ENCODE results near the gene CHST15. TPM values are rescaled to one million over a fixed set of nuclear protein-coding genes. Genes with fewer than 3 reads are reported as not detected.

Gene CHST15
- total and polyA plus RNA-seq, 2 of the 13 experiments (the other 11 are each of a cell fraction or from before 2014, with no cell fraction given): 1.4 to 94.7 TPM

DNA sequence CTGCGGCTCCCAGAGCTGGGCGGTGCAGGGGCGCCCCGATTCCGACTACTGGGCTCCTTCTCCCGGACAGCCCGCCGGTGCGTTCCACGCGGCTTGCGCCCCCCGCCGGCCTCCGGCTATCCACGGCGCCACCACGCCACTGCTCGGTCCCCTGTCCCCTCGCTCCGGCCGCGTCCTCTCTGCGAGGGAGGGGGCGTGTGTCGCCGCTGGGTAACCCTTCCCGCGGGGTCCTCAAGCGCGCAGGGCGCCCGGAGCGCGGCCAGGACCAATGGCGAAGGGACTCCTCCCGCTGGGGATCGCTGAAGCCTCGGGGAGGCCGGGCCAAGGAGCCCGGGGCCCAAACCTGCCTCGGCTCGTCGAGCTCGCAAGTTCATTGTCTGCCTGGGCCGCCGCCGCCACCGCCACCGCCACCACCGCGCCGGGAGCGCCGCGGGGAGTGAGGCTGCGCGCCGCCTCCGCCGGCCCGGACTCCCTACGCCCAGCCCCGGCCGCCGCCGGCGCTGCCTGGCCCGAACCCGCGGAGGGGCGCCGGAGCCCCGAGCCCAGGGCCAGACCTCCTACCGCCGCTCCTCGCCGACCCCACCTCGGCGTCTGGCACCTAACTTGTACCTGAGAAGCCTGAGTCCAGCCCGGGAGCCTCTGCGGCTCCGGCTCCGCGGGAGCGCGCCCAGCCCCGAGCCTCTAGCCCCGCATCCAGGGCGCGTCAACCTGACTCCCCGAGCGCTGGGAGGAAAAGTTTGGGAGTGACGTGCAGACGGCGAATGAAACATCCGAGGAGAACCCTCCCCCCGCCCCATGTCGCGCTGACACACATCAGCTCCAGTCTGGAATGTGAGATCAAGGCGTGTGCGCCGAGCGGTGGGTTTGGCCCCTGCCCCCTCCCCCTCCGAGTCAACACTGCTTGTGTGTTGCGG lies at the start of gene CHST15 (continued):
- no peak for TF ChIP-seq AKAP8 (CRISPR knock-in tag; IDR thresholded peaks at IDR 0.05)
- TF ChIP-seq, protein P1, sequence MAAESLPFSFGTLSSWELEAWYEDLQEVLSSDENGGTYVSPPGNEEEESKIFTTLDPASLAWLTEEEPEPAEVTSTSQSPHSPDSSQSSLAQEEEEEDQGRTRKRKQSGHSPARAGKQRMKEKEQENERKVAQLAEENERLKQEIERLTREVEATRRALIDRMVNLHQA (CRISPR knock-in tag; IDR thresholded peaks at IDR 0.05): no peak
- TF ChIP-seq ZNF337 (CRISPR knock-in tag; IDR thresholded peaks at IDR 0.05; ENCODE audit: borderline replicate concordance, low read depth): 0 out of 2 replicates have a peak, but pooled peaks have one; percentile 29
- TF ChIP-seq, protein P2, sequence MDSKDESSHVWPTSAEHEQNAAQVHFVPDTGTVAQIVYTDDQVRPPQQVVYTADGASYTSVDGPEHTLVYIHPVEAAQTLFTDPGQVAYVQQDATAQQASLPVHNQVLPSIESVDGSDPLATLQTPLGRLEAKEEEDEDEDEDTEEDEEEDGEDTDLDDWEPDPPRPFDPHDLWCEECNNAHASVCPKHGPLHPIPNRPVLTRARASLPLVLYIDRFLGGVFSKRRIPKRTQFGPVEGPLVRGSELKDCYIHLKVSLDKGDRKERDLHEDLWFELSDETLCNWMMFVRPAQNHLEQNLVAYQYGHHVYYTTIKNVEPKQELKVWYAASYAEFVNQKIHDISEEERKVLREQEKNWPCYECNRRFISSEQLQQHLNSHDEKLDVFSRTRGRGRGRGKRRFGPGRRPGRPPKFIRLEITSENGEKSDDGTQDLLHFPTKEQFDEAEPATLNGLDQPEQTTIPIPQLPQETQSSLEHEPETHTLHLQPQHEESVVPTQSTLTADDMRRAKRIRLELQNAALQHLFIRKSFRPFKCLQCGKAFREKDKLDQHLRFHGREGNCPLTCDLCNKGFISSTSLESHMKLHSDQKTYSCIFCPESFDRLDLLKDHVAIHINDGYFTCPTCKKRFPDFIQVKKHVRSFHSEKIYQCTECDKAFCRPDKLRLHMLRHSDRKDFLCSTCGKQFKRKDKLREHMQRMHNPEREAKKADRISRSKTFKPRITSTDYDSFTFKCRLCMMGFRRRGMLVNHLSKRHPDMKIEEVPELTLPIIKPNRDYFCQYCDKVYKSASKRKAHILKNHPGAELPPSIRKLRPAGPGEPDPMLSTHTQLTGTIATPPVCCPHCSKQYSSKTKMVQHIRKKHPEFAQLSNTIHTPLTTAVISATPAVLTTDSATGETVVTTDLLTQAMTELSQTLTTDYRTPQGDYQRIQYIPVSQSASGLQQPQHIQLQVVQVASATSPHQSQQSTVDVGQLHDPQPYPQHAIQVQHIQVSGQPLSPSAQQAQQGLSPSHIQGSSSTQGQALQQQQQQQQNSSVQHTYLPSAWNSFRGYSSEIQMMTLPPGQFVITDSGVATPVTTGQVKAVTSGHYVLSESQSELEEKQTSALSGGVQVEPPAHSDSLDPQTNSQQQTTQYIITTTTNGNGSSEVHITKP (CRISPR knock-in tag; IDR thresholded peaks at IDR 0.05; ENCODE audit: low read depth): no peak
- TF ChIP-seq ZNF20 (CRISPR knock-in tag; IDR thresholded peaks at IDR 0.05): no peak
- TF ChIP-seq CHD4 (IDR thresholded peaks at IDR 0.05; ENCODE audit: borderline replicate concordance, low read length): no peak
- no peak for TF ChIP-seq SMAD3 (CRISPR knock-in tag; IDR thresholded peaks at IDR 0.05)
- no peak for TF ChIP-seq NAIF1 (CRISPR knock-in tag; IDR thresholded peaks at IDR 0.05; ENCODE audit: borderline replicate concordance)
- TF ChIP-seq, protein P3, sequence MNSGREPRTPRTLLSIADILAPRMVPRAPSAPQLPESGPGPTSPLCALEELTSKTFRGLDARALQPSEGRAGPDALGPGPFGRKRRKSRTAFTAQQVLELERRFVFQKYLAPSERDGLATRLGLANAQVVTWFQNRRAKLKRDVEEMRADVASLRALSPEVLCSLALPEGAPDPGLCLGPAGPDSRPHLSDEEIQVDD (CRISPR knock-in tag; IDR thresholded peaks at IDR 0.05; ENCODE audit: borderline replicate concordance): no peak
- TF ChIP-seq MED13 (CRISPR knock-in tag; IDR thresholded peaks at IDR 0.05): no peak
- TF ChIP-seq ZNF644 (CRISPR knock-in tag; IDR thresholded peaks at IDR 0.05; ENCODE audit: low read depth): no peak
- TF ChIP-seq KLF15 (CRISPR knock-in tag; IDR thresholded peaks at IDR 0.05; ENCODE audit: borderline replicate concordance): no peak
- TF ChIP-seq NBN (conservative IDR thresholded peaks at IDR 0.05): no peak
- TF ChIP-seq FOXC1 (CRISPR knock-in tag; IDR thresholded peaks at IDR 0.05; ENCODE audit: borderline replicate concordance): no peak
- no peak for TF ChIP-seq ZNF274 (CRISPR knock-in tag; IDR thresholded peaks at IDR 0.05)
- TF ChIP-seq SIN3A (IDR thresholded peaks at IDR 0.05; ENCODE audit: borderline replicate concordance, low read depth, low read length): peak; percentile 82; the same call in 1 of the 2 replicates
- no peak for TF ChIP-seq TGIF2 (CRISPR knock-in tag; IDR thresholded peaks at IDR 0.05)
- TF ChIP-seq SRSF4 (IDR thresholded peaks at IDR 0.05; ENCODE audit: low read depth, low read length, poor library complexity, severe bottlenecking): no peak
- TF ChIP-seq, protein P4, sequence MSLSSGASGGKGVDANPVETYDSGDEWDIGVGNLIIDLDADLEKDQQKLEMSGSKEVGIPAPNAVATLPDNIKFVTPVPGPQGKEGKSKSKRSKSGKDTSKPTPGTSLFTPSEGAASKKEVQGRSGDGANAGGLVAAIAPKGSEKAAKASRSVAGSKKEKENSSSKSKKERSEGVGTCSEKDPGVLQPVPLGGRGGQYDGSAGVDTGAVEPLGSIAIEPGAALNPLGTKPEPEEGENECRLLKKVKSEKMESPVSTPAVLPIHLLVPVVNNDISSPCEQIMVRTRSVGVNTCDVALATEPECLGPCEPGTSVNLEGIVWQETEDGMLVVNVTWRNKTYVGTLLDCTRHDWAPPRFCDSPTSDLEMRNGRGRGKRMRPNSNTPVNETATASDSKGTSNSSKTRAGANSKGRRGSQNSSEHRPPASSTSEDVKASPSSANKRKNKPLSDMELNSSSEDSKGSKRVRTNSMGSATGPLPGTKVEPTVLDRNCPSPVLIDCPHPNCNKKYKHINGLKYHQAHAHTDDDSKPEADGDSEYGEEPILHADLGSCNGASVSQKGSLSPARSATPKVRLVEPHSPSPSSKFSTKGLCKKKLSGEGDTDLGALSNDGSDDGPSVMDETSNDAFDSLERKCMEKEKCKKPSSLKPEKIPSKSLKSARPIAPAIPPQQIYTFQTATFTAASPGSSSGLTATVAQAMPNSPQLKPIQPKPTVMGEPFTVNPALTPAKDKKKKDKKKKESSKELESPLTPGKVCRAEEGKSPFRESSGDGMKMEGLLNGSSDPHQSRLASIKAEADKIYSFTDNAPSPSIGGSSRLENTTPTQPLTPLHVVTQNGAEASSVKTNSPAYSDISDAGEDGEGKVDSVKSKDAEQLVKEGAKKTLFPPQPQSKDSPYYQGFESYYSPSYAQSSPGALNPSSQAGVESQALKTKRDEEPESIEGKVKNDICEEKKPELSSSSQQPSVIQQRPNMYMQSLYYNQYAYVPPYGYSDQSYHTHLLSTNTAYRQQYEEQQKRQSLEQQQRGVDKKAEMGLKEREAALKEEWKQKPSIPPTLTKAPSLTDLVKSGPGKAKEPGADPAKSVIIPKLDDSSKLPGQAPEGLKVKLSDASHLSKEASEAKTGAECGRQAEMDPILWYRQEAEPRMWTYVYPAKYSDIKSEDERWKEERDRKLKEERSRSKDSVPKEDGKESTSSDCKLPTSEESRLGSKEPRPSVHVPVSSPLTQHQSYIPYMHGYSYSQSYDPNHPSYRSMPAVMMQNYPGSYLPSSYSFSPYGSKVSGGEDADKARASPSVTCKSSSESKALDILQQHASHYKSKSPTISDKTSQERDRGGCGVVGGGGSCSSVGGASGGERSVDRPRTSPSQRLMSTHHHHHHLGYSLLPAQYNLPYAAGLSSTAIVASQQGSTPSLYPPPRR (CRISPR knock-in tag; IDR thresholded peaks at IDR 0.05; ENCODE audit: borderline replicate concordance): no peak; the same call in 1 of the 2 replicates
- no peak for TF ChIP-seq ZNF501 (CRISPR knock-in tag; IDR thresholded peaks at IDR 0.05)

All from HepG2 (cell line).